ENCODE results near the gene CCT6A.
"Not testable (repeated sequence)": the region's sequence is repeated elsewhere in the genome, so short reads cannot be mapped to it uniquely, and the experiment has no call there.

Gene CCT6A

GRCh38 chr7:56051339-56052191 is at the start of gene CCT6A, which contains the start of gene PSPH:
Gene CCT6A (plus strand): TSS chr7:56051765. CDS start chr7:56051849, 84 bp downstream.
Gene PSPH (minus strand): TSS chr7:56051444. CDS start chr7:56021212, 30,232 bp downstream.
- TF ChIP-seq CTCF (conservative IDR thresholded peaks at IDR 0.05): no peak
- peak within 1 kb of the TSS; percentile 95 for H3K27ac ChIP-seq

- no peak for TF ChIP-seq CTCF (conservative IDR thresholded peaks at IDR 0.05)
- H3K27ac ChIP-seq: no peak overlapping the region
These were observed 47.8 kb upstream of the CCT6A start for GRCh38 chr7:56003749-56004148.

- peak overlapping the region; percentile 85; the same call in 1 of the 2 replicates for H3K27ac ChIP-seq
- TF ChIP-seq CTCF (conservative IDR thresholded peaks at IDR 0.05): no peak
These were observed 44.4 kb upstream of the CCT6A start for GRCh38 chr7:56007167-56007652.

GRCh38 chr7:56007891-56008290 is 43.7 kb upstream of the CCT6A start:
- TF ChIP-seq CTCF (conservative IDR thresholded peaks at IDR 0.05): no peak
- H3K27ac ChIP-seq: peak overlapping the region; percentile 85

GRCh38 chr7:56009695-56010094 is 41.9 kb upstream of the CCT6A start:
- H3K27ac ChIP-seq: peak overlapping the region; percentile 85
- no peak for TF ChIP-seq CTCF (conservative IDR thresholded peaks at IDR 0.05)

- H3K27ac ChIP-seq: not testable (repeated sequence)
These were observed 34.5 kb upstream of the CCT6A start for GRCh38 chr7:56017015-56017414.

GRCh38 chr7:56019501-56019900 is 32.1 kb upstream of the CCT6A start:
- no peak overlapping the region for H3K27ac ChIP-seq
- no peak for TF ChIP-seq CTCF (conservative IDR thresholded peaks at IDR 0.05)

- H3K27ac ChIP-seq: no peak overlapping the region
- no peak for TF ChIP-seq CTCF (conservative IDR thresholded peaks at IDR 0.05)
These were observed 28.1 kb upstream of the CCT6A start for GRCh38 chr7:56023500-56023899.
